HG03521 (cell line): ENCODE measurements around the gene NDRG3.
"Not testable (repeated sequence)": the region's sequence is repeated elsewhere in the genome, so short reads cannot be mapped to it uniquely, and the experiment has no call there.

Experiments
- ATAC-seq: cut with Tn5 transposase; IDR thresholded peaks from one replicate; pipeline ENCODE4 v1.9.1; 2021; ENCODE audit warnings: mild to moderate bottlenecking, moderate library complexity; ENCODE audit not compliant: unreplicated experiment

Gene NDRG3

DNA sequence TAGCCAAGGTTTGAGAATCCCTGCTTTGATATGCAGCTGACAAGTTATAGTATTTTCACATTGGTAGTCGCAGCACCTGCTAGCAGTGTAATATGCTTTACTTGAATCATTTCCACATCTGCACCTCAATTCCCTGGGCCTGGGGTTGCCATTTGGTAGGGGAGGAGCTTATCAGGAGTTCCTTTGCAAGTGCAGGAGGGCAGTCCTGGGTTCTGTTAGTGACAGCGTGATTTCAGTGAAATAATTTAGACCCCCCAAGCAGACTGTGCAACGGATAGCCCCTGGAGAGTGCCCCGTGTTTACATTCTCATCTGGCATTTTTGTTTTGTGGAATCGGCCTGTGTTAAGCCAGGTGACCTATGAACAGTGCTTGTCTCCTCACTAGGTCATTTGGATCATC is 134.3 kb downstream of the NDRG3 start:
- no peak for ATAC-seq

GRCh38 chr20:36608388-36608728 is 137.5 kb downstream of the NDRG3 start:
- ATAC-seq = not testable (repeated sequence)

- ATAC-seq = no peak
Measured at GRCh38 chr20:36607586-36608387, 138.1 kb downstream of the NDRG3 start.

DNA sequence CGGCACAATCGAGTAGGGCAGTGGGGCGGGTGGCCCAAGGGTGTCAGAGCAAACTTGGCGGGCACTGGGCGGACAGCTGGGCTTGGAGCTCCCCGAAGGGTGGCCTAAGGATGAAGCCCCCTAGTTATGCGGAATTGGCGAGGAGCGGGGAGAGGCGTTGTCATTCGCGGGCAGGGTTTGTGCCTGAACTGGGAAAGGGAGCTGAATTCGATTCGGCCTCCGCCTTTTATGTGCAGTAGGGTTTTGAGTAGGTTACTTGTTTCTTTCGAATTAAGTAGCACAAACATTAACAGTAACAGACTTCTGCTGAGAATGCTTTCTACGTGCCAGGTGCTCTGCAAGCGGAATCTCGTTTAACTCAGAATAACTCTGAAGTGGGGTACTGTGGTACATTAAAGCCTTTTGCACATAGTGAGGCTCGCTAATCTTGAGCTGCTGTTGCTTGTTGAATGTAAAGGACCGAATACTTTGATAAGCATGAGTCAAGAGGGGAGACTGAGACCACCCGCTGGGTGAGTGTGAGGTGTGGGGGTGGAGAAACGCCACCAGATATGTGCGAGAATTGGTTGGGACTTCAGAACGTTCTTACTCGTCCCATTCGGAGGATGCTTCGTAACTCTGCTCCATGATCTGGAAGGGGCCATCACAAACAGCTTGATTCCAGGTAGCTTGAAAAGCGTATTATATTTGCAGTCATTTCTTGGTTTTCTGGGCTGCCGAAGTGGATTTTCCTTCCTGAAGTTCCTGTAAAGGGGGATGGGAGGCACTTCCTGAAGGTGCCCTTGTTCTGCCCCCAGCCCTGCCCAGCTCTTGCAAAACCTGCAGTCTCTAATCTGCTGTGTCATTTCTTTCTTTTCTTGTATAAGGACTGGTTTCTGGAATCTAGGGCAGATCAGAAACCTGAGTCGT is 139.5 kb downstream of the NDRG3 start:
- peak; percentile 21 for ATAC-seq

- peak; percentile 80 for ATAC-seq
Measured at GRCh38 chr20:36605399-36606157, 140.3 kb downstream of the NDRG3 start, which contains the start of gene RAB5IF. Gene RAB5IF, plus strand, starts transcription at chr20:36605779. Its CDS starts 173 bp downstream, at chr20:36605952.

DNA sequence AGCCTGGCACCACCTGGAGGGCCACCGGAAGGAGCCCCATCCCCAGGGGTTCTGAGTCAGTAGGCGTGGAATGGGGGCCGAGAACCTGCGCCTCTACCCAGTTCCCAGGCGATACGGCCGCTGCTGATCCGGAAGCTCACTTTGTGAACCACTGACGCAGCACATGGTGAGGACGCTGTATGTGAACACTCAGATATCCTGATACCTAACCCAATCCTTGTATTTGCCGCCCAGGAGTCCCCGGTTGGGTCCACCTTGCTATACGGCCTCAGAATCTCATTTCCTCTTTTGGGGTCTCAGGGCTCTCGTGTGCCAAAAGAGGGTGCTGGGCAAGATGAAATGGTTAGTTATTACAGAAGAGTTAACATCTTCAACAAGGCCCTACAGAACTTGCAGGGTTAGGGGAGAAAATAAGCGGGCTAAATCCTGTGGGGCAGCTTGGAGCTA is 140.9 kb downstream of the NDRG3 start:
- peak; percentile 18 for ATAC-seq
